Stimulated activated CD4-positive, alpha-beta T cell treated with anti-CD3 and anti-CD28 coated beads, TNF-alpha, amount 100 ng/mL, for 4 hours (primary cell): ENCODE measurements around the gene AGAP9.
"Not testable (repeated sequence)": the region's sequence is repeated elsewhere in the genome, so short reads cannot be mapped to it uniquely, and the experiment has no call there.

Source experiments
- DNase-seq, 3 experiments: peaks; one replicate each; pipeline ENCODE4 v3.0.0-alpha.2; 2020; ENCODE audit warnings: low read depth in 3 of 3

AGAP9 gene

GRCh38 chr10:47457528-47457820 is 66.0 kb downstream of the AGAP9 start:
- DNase-seq = no peak

GRCh38 chr10:47456794-47457527 is 66.5 kb downstream of the AGAP9 start:
- no peak for DNase-seq

- no peak for DNase-seq
Observed at GRCh38 chr10:47456079-47456785, 67.2 kb downstream of the AGAP9 start.

- not testable (repeated sequence) for DNase-seq
Observed at GRCh38 chr10:47455350-47456078, 67.9 kb downstream of the AGAP9 start.

GRCh38 chr10:47454780-47455058 is 68.7 kb downstream of the AGAP9 start:
- no peak for DNase-seq

GRCh38 chr10:47454008-47454779 is 69.2 kb downstream of the AGAP9 start:
- no peak for DNase-seq

GRCh38 chr10:47453141-47454007 is 70.1 kb downstream of the AGAP9 start:
- no peak for DNase-seq

GRCh38 chr10:47452495-47453140 is 70.8 kb downstream of the AGAP9 start:
- DNase-seq = no peak

GRCh38 chr10:47451998-47452494 is 71.4 kb downstream of the AGAP9 start:
- DNase-seq = no peak
